Neural progenitor cell (in vitro differentiated cells): ENCODE data around the gene C4B. TPM values are rescaled to one million over a fixed set of nuclear protein-coding genes. Genes with fewer than 3 reads are reported as not detected.
"Not testable (repeated sequence)": the region's sequence is repeated elsewhere in the genome, so short reads cannot be mapped to it uniquely, and the experiment has no call there.

ENCODE experiments used
- DNase-seq: peaks from one replicate; pipeline ENCODE4 v3.0.0-alpha.2; 2016; ENCODE audit warnings: low spot score
- H2AFZ ChIP-seq: fragments of 200-600 bp; sonication (generic); replicated peaks from 2 replicates; pipeline ENCODE4 v1.6.1; 2016; ENCODE audit warnings: antibody characterized with exemption
- H3F3A ChIP-seq: fragments of 200-600 bp; sonication (generic); 2 replicates; pipeline ENCODE4 v1.6.1; 2016; ENCODE audit warnings: antibody characterized with exemption, low read depth
- H3K27ac ChIP-seq: fragments of 200-600 bp; sonication (generic); 2 replicates; pipeline ENCODE4 v1.5.1; 2016; ENCODE audit warnings: mild to moderate bottlenecking
- H3K27me3 ChIP-seq: fragments of 200-600 bp; sonication (generic); 2 replicates; pipeline ENCODE4 v1.6.1; 2016; ENCODE audit warnings: mild to moderate bottlenecking, moderate library complexity
- H3K36me3 ChIP-seq: fragments of 200-600 bp; sonication (generic); 2 replicates; pipeline ENCODE4 v1.5.1; 2016
- H3K4me1 ChIP-seq: fragments of 200-600 bp; sonication (generic); 2 replicates; pipeline ENCODE4 v1.6.1; 2016; ENCODE audit warnings: mixed run types
- H3K4me2 ChIP-seq: fragments of 200-600 bp; sonication (generic); 2 replicates; pipeline ENCODE4 v1.6.1; 2016
- H3K4me3 ChIP-seq: fragments of 200-600 bp; sonication (generic); 2 replicates; pipeline ENCODE4 v1.5.1; 2016
- H3K79me2 ChIP-seq: fragments of 200-600 bp; sonication (generic); 2 replicates; pipeline ENCODE4 v1.6.1; 2016; ENCODE audit warnings: low read depth
- H3K9ac ChIP-seq: fragments of 200-600 bp; sonication (generic); 2 replicates; pipeline ENCODE4 v1.6.1; 2016
- H3K9me3 ChIP-seq: fragments of 200-600 bp; sonication (generic); 2 replicates; pipeline ENCODE4 v1.5.1; 2016; ENCODE audit warnings: low read depth
- H4K20me1 ChIP-seq: fragments of 200-600 bp; sonication (generic); 2 replicates; pipeline ENCODE4 v1.6.1; 2016; ENCODE audit warnings: low read depth
- H3K27ac Mint-ChIP-seq: 3 replicates; pipeline ENCODE4 v1.8.0; 2021; ENCODE audit warnings: mixed read lengths
- H3K27me3 Mint-ChIP-seq: 2 replicates; pipeline ENCODE4 v1.8.0; 2022; ENCODE audit warnings: low read depth, mild to moderate bottlenecking, inconsistent platforms, moderate library complexity, mixed read lengths; ENCODE audit not compliant: insufficient read depth
- H3K36me3 Mint-ChIP-seq: 3 replicates; pipeline ENCODE4 v1.8.0; 2021; ENCODE audit warnings: mixed read lengths
- H3K4me1 Mint-ChIP-seq: 3 replicates; pipeline ENCODE4 v1.8.0; 2021; ENCODE audit warnings: mixed read lengths
- H3K4me3 Mint-ChIP-seq: 3 replicates; pipeline ENCODE4 v1.8.0; 2021; ENCODE audit warnings: mild to moderate bottlenecking, moderate library complexity, mixed read lengths
- H3K9me3 Mint-ChIP-seq: 3 replicates; pipeline ENCODE4 v1.8.0; 2020; ENCODE audit warnings: mixed read lengths
- CTCF ChIP-seq: fragments of 200-600 bp; sonication (generic); IDR thresholded peaks from 2 replicates; pipeline ENCODE4 v1.5.1; 2017; ENCODE audit warnings: antibody characterized with exemption, mild to moderate bottlenecking
- EZH2 ChIP-seq: fragments of 200-600 bp; sonication (generic); IDR thresholded peaks from 2 replicates; pipeline ENCODE4 v1.6.1; 2017; ENCODE audit warnings: antibody characterized with exemption, mild to moderate bottlenecking, moderate library complexity
- EZH2phosphoT487 ChIP-seq: fragments of 200-600 bp; sonication (generic); IDR thresholded peaks from 2 replicates; pipeline ENCODE4 v1.6.1; 2017; ENCODE audit warnings: antibody characterized with exemption
- total RNA-seq: library from RNA; depleted of rRNA; stranded (reverse); fragments of >200 nt; gene quantifications from 2 replicates; pipeline ENCODE4 v1.2.3, GENCODE V29; 2015; ENCODE audit warnings: low replicate concordance

Gene C4B
- total RNA-seq, 1 donor from 2014 or later: 0.30 TPM

GRCh38 chr6:31977816-31978431 is 36.7 kb upstream of the C4B start:
- no peaks in the 10 kb centered on the region for H3K27me3 ChIP-seq
- no peaks in the 10 kb centered on the region for H3K4me1 ChIP-seq
- no peak overlapping the region for H3K4me2 ChIP-seq
- H3F3A ChIP-seq: peaks cover under 1% of the 10 kb centered on the region
- peaks cover 18% of the 10 kb centered on the region for H3K79me2 ChIP-seq
- no peaks in the 10 kb centered on the region for H3K9me3 ChIP-seq
- no peaks in the 10 kb centered on the region for H3K36me3 ChIP-seq
- Mint-ChIP-seq H3K9me3 (peaks cover 7% of the 10 kb centered on the region), H3K27ac (no peak overlapping the region), H3K27me3 (peaks cover 10% of the 10 kb centered on the region), H3K4me1 (peaks cover 9% of the 10 kb centered on the region), H3K36me3 (peaks cover 21% of the 10 kb centered on the region), H3K4me3 (no peak overlapping the region)
- DNase-seq: no peak
- no peak overlapping the region for H3K27ac ChIP-seq
- H3K9ac ChIP-seq: no peak overlapping the region
- TF ChIP-seq CTCF: no peak
- TF ChIP-seq EZH2phosphoT487: no peak
- no peak for TF ChIP-seq EZH2
- no peak overlapping the region for H2AFZ ChIP-seq
- no peak overlapping the region for H3K4me3 ChIP-seq
- H4K20me1 ChIP-seq: no peaks in the 10 kb centered on the region

GRCh38 chr6:31978831-31979230 is 35.8 kb upstream of the C4B start:
- H3K4me3 ChIP-seq: no peak overlapping the region
- H3F3A ChIP-seq: no peaks in the 10 kb centered on the region
- H3K4me1 ChIP-seq: no peaks in the 10 kb centered on the region
- no peak overlapping the region for H3K27ac Mint-ChIP-seq
- no peak overlapping the region for H2AFZ ChIP-seq
- H3K9ac ChIP-seq: no peak overlapping the region
- peaks cover 7% of the 10 kb centered on the region for H3K27me3 Mint-ChIP-seq
- H3K36me3 ChIP-seq: no peaks in the 10 kb centered on the region
- H4K20me1 ChIP-seq: no peaks in the 10 kb centered on the region
- H3K36me3 Mint-ChIP-seq: peaks cover 16% of the 10 kb centered on the region
- no peak overlapping the region for H3K27ac ChIP-seq
- no peaks in the 10 kb centered on the region for H3K4me1 Mint-ChIP-seq
- peaks cover 9% of the 10 kb centered on the region for H3K79me2 ChIP-seq
- no peaks in the 10 kb centered on the region for H3K9me3 ChIP-seq
- H3K9me3 Mint-ChIP-seq: peaks cover 7% of the 10 kb centered on the region
- no peak overlapping the region for H3K4me3 Mint-ChIP-seq
- H3K4me2 ChIP-seq: no peak overlapping the region
- H3K27me3 ChIP-seq: no peaks in the 10 kb centered on the region
- TF ChIP-seq CTCF (no peak), EZH2phosphoT487 (no peak), EZH2 (no peak)
- DNase-seq: no peak

- no peak for DNase-seq
- Histone ChIP-seq H3F3A (no peaks in the 10 kb centered on the region), H3K9me3 (no peaks in the 10 kb centered on the region), H3K27ac (no peak overlapping the region), H3K4me3 (no peak overlapping the region), H3K4me1 (no peaks in the 10 kb centered on the region), H3K36me3 (no peaks in the 10 kb centered on the region), H2AFZ (no peak overlapping the region), H3K27me3 (no peaks in the 10 kb centered on the region), H3K79me2 (peaks cover 3% of the 10 kb centered on the region), H3K4me2 (no peak overlapping the region), H4K20me1 (no peaks in the 10 kb centered on the region), H3K9ac (no peak overlapping the region)
- Mint-ChIP-seq H3K36me3 (peaks cover 13% of the 10 kb centered on the region), H3K4me1 (no peaks in the 10 kb centered on the region), H3K27me3 (peaks cover 7% of the 10 kb centered on the region), H3K27ac (no peak overlapping the region), H3K4me3 (no peak overlapping the region), H3K9me3 (peaks cover 7% of the 10 kb centered on the region)
- TF ChIP-seq EZH2phosphoT487 (no peak), CTCF (no peak), EZH2 (no peak)
Measured at GRCh38 chr6:31979238-31979898, 35.2 kb upstream of the C4B start.

- H3K27ac ChIP-seq, H3F3A ChIP-seq, H3K9me3 ChIP-seq, DNase-seq, H3K9ac ChIP-seq, H3K27me3 ChIP-seq, H3K4me1 Mint-ChIP-seq, H3K4me2 ChIP-seq, H3K4me3 ChIP-seq, H3K27ac Mint-ChIP-seq, H3K4me1 ChIP-seq, H3K36me3 ChIP-seq, H3K4me3 Mint-ChIP-seq, H4K20me1 ChIP-seq, H3K9me3 Mint-ChIP-seq, H3K79me2 ChIP-seq, H3K27me3 Mint-ChIP-seq, H2AFZ ChIP-seq, H3K36me3 Mint-ChIP-seq: not testable (repeated sequence)
Measured at GRCh38 chr6:31980195-31980876, 34.3 kb upstream of the C4B start.

DNA sequence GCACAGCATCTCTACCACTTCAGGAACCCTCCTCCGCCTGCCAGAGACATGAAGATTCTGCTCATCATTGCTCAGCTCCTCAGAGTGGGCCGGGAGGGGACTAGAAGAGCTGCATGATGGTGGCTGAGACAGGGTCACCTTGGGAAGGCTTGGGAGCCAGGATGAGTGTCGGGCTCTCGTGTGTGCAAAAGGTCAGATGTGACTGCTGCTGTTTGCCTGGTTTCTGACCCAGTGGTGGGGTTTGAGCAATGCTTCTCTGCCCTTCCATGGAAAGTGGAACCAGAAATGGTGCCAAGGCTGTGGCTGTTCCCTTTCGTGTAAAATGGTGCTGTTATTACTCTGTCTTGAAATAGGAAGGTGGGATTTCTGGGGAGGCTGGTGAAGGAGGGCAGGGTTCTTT is 33.6 kb upstream of the C4B start:
- not testable (repeated sequence) for H3K4me3 Mint-ChIP-seq, H3K9me3 Mint-ChIP-seq

More for the DNA sequence above, 33.6 kb upstream of the C4B start:
- H3K36me3 ChIP-seq, H3K4me3 ChIP-seq, H3K27ac ChIP-seq, H3K27ac Mint-ChIP-seq, H4K20me1 ChIP-seq, H2AFZ ChIP-seq, H3K4me1 Mint-ChIP-seq, H3K9ac ChIP-seq, H3K4me2 ChIP-seq, H3K9me3 ChIP-seq, H3K4me1 ChIP-seq, H3K79me2 ChIP-seq, DNase-seq, H3K27me3 Mint-ChIP-seq, H3K36me3 Mint-ChIP-seq, H3F3A ChIP-seq, H3K27me3 ChIP-seq: not testable (repeated sequence)
